A172 (cell line): ENCODE data around the gene GRID1. TPM values are rescaled to one million over a fixed set of nuclear protein-coding genes. Genes with fewer than 3 reads are reported as not detected.
"Not testable (repeated sequence)": the region's sequence is repeated elsewhere in the genome, so short reads cannot be mapped to it uniquely, and the experiment has no call there.

Experiments used
- DNase-seq: peaks from one replicate; pipeline ENCODE4 v3.0.0-alpha.2; 2015; ENCODE audit warnings: low spot score
- total RNA-seq: library from RNA; depleted of rRNA; stranded (reverse); fragments of >200 nt; shearing (Covaris generic); gene quantifications from 2 replicates; pipeline ENCODE4 v1.2.3, GENCODE V29; 2014

GRID1 gene
- total RNA-seq, 1 experiment from 2014 or later: 4.9 TPM

DNA sequence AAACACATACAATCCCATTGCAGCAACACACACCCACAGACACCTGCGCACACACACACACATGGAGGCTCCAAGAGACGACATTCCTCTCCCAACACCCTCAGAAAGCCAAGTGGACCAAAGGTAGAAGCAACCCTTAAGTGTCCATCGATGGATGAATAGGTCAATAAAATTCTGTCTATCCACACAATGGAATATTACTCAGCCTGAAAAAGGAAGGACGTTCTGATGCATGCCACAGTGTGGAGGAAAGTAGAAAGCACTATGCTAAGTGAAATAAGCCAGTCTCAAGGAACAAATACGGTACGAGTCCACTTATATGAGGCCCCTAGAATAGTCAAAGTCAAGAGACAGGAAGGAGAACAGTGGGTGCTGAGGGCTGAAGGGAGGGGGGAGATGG is 174.4 kb downstream of the GRID1 start:
- DNase-seq: no peak

DNA sequence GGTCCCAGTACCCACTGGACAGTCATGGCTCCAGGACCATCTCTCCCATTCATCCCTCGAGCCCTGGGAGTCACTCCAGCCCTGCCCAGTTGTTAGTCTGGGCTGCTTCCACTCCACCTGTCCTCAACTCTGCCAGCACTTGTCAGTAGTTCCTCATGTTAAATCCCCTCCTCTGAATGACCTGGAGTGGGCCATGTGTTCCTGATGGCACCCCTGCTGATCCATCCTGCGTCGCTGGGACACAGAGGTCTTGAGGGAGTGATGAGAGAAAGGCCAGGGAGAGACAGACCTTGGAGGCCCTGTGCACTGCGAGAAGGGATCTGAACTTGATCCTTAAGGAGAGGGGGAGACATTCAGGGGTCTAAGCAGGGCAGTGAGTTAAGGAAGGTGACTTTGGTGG is 174.9 kb downstream of the GRID1 start:
- DNase-seq: no peak

DNA sequence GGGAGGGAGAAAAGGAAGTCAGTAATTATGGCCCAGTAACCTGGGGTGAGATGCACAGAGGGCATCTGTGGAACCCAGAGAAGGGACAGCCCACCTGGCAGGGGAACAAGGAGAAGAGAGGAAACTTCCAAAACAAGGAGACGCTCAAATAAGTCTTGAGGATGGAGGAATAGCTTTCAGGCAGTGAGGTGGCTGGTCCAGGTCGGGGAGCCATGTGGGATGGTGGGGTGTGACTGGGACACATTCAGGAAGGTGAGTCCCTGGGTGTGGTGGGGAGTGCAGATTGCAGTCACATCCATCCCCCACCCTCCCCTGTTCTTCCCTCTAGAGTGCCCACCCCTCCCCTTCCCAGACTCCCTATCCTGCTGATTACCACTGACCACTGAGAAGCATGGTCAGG is 175.4 kb downstream of the GRID1 start:
- no peak for DNase-seq

DNA sequence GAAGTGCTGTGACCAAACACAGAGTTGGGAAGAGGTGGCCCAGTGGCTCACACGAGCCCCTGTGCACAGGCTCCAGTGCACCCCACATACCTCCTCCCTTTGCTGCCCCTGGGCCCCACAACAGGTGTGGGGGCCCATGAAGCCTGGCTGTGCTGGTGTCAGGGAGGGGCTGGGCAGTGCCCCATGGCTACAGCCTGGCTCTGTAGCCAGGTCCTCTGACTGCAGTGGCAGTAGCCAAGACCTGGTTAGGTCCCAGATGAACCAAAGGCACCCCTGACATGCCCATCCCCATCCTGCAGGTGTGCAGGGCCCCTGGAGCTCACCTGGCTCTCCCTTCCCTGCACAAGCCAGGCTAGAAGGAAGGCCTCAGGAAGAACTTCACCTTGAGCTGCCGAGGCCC is 176.3 kb downstream of the GRID1 start:
- no peak for DNase-seq

DNA sequence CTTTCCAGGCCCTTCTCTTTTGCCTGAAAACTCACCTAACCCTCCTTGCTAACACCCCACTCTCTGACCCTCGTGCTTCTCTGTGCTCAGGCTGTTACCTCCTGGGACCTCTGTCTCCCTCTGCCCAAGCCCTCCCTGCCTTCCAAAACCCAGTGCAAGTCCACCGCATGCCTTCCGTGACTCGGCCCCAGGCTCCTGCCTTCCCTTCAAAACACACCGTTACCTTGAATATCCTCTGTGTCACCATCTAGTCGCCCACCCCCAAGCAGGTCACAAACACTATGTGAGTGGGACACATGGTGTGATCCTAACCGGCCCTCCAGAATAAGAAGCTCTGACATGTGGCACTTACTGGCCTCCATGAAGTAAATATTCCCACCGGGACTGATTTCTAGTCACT is 176.7 kb downstream of the GRID1 start:
- DNase-seq: no peak

DNA sequence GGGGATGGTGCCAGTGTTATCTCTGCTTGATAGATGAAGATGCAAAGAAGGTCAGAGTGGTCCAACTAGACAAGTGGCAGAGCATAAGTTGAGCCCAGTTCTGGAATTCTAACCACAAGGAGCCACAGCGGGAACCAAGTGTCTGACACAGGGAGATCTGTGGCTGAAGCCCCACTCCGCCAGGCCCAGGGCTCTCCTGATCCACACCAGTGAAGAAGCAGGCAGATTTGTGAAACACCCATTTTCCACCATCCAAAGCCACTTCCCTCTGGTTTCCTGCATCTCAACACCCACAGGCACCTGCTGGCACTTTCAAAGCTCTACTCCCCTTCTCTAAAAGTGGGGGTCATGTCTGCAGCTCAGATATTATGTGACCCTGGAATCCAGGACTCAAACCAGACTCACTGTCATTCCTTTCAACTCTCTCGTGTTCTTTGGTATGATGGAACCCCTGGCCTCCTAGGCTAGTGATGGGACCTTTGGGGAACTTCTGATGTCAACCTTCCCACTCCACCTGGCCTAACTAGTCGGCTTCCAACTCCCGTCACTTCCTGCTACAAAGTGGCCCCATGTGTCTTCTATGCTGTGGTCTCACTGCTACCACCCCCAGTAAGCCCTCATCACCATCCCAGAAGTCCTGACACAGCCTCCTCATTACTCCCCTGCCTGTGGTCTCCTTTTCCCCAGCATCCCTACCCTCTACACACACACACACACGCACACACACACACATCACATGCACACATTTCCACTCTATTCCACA is 177.6 kb downstream of the GRID1 start:
- no peak for DNase-seq

DNA sequence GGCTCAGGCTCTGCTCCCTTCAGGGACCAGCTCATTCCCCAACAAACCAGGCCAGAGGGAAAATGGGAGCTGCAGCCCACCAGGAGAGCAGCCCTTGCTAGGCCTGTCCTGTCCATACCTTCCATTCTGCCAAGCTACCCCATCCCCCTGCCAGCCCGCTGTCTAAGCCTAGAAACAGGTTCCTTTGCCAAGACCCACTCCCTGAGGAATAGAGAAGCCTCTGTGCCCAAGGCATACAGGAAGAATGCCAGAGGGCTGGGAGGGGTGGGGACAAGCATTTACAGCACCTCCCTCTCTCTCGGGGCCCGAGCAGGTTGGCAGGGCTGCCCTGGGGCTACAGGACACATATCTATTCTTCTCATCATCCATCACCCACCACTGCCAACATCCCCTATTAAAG is 178.3 kb downstream of the GRID1 start:
- DNase-seq: no peak

DNA sequence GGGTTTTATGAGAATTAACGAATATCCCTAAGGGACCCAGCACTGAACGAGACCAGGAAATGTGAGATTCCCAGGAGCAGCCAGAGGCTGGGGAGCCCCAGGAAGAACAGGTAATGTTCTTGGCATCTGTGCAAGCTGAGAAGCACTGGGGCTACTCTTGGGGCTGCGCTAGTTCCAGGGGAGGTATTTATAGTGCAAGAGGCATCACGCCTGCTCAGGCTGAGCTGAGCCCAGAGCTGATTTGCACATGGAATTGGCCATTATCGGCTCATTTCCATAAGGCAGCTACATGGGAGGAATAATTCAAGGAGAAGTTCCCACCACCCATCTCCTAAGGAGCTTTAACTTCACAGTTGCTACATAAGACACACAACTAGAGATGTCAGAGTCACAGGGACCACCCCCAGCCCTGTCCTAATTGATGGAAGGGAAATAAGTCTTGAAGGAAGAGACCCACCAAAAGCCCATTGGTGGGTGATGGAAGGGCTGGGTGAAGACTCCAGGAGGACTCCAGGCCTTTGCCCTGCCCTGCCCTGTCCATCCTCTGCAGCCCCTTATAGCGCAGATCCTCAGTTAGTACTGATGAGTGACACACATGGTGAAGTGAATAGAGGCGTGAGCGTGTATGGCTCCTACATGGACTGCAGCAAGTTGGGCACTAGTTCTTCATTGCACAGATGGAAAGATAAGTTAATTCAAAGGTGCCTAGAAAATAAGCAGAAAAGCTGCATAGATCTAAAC is 178.9 kb downstream of the GRID1 start:
- no peak for DNase-seq

DNA sequence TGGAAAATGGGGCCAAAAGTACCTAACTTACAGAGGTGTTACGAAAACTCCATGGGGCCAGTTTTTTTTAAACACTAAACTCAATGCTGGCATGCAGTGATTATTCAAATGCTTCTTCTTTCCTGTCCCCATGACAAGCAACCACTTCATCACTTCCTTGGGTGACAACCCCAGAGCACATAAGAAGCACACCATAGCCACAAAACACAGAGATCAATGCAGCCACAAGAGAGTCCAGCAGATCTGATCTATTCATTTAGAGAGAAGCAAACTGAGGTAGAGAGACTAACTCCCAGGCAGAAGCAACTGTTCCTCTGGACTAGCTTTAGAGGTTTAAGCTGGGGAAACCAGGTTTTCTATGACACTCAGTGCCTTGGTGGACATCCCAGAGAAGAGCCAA is 180.0 kb downstream of the GRID1 start:
- DNase-seq: no peak

DNA sequence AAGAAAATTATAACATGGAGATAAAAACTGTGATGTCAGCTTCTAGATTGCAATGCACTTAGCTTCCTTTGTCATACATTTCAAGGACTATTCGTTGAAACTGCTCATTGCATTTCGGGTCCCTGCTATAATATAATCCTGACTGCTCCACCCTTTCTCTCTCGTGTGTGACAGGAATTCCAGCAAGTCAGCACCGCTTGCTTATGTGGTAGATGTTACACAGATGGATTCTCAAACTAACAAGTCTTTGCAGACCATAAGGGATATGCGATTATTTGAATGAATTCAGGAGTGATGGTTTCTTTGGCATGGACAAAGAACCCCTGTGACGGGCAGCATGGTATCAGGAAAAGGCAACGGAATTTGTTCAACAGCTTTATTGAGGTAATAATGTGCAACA is 184.0 kb downstream of the GRID1 start:
- no peak for DNase-seq

DNA sequence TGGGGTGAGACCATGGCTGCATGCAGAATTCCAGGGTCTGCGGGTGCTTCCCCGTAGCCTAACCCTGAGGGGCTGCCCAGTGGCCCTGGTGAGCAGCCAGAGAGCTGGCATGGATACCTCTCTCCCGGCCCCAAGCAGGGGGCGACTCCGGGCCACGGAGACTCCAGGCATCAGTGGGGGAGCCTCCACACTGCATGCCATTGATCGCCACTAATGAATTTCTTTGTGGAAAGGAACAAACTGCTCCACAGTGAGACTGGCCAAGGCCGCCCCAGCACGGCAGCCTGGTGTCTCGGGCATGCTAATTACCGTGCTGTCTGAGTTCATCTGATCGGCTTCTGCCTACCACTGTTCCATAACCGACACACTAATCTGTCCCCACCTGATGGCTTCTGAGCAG is 184.4 kb downstream of the GRID1 start:
- DNase-seq: no peak

DNA sequence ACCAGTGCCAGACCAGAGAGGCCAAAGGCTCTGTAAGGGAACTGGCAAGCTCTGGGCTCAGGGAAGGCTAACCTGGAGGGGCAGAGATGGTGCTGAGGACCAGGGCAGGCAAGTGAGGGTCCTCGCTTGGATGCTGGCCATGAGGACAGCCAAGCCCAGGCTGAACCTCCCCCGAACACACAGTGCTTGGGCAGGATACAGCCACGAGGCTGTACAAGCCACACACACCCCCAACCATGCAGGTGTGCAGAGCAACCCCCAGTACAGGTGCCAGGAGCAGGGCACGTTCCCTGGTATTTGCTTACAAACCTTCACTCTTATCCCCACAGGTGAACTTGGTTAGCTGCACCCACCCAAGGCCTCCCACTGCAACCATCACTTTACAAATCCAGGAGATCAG is 185.7 kb downstream of the GRID1 start:
- no peak for DNase-seq

DNA sequence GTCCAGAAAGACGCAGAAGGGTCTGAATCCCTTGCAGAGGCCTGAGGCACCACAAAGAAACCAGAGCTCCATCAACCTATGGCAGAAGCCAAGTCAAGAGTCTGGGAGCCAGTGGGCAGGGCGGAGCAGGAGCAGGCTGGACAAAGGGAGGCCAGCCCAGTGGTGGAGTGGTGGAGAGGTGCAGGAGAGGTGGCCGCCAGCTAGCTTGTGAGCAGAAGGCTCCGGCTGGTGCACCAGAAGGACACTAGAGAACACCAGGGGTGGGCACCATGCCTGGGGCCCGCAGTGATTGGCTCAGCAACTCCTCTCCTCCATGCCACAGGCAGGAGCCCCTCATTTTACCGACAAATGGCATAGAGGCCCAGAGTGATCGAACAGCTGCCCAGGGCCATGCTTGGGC is 186.6 kb downstream of the GRID1 start:
- no peak for DNase-seq

DNA sequence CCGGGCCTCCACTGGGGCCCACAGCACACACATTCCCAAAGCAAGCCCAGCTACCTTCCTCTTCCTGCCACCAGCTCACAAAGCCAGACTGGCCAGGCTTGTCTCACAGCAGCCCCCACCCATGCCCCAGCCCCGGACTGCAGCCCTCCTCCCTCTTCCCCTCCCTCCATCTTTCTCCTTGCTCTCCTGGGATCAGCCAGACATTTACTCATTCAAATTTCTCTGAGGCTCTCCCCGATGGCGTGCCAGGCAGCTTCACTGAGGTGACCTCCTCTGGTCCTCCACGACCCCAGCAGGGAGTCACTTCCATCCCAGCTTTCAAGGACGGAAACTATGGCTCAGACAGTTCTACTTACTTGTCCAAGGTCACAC is 187.5 kb downstream of the GRID1 start:
- no peak for DNase-seq

DNA sequence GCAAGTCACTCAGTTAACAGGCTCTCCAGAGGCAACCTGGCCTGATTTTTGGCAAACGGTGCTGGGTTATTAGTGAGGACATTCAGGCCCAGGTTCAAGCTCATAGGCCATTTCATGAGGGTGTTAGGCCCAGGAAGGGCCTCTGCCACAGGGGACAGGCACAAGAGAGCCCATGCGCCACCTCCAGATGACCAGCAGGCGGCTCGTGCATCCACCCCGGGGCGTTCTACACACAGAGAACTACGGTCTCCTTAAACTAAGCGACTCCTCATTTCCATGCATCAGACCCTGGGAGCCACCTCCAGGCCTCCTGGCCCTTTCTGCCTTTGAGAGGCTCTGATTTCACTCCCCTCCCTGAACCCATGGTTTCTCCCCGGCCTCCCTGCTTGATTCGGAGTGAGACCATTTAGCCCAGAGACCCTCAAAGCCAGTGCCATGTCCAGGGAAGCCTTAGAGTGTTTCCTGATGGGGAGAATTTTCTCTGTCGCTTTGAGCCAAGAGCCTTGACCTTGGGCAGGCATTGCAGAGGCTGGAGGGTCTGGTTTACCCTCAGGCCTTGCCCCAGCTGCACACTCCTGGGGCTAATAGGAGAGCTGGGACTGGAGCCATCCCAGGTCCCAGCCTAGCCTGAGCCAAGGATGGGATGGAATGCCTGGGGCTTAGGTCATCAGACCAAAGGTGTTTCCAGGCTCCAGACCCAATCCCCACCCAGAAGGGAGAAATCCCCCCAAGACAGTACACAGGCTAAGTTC is 188.0 kb downstream of the GRID1 start:
- DNase-seq: peak; percentile 26

DNA sequence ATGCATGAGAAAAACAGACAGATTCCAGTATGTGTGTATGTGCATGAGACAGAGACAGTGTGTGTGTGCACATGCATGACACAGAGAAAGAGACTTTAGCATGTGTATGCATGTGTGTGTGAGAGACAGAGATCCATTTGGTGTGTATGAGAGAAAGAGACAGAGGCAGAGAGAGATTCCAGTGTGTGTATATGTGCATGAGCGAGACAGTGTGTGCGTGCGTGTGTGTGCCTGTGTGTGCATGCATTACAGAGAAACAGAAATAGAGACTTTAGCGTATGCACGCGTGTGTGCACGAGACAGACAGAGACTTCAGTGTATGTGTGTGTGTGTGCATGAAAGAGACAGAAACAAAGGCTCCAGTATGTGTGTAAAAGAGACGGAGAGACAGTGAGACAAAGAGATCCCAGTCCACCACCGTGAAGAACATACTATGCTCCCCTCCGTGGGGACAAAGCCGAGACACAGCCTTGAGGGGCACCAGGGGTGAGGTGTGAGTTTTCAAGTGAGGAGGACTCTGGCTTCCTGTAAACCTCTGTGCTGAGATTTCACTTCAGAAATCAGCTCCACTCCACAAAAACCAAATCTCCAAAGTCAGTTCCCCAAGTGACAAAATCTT is 188.9 kb downstream of the GRID1 start:
- DNase-seq: no peak

DNA sequence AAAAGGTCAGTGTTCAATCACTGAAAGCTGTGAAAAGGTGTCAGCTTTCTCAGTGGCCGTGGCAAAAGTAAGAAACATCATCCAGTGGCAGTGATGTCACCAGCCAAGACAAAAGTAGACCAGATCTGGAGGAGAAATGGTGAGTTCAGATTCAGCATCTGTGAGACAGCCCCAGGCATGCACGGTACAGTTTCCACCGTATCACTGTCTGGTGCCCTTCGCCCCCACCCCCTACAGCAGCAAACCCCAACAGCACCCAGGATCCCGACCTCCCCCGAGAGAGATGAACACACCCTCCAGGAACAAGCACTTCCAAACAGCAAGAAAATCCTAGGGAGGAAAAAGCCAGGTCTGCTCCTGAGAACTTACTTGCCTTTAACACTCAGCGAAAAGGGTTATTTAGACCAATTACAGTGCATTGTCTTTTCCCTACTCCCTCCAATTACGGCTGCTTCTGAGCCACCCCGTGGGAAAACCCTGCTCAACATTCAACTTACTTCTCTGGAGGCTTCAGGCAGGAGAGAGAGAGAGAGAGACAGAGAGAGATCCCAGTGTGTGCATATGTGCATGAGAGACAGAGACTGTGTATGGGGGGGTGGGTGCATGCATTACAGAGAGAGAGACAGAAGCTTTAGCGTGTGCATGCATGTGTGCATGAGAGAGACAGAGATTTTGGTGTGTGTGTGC is 189.6 kb downstream of the GRID1 start:
- no peak for DNase-seq

DNA sequence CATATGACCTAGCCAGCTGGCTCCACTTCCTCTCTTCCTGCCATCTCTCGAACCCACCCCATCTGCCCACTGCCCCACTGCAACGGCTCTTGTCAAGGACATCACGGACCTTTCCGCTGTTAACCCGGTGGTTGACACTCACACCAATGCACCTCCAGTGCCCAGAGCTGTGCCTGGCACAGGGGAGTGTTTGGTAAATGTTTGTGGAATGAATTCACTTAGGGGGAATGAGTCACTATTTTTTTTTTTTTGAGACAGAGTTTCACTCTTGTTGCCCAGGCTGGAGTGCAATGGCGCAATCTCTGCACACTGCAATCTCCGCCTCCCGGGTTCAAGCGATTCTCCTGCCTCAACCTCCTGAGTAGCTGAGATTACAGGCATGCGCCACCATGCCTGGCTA is 191.1 kb downstream of the GRID1 start:
- not testable (repeated sequence) for DNase-seq

DNA sequence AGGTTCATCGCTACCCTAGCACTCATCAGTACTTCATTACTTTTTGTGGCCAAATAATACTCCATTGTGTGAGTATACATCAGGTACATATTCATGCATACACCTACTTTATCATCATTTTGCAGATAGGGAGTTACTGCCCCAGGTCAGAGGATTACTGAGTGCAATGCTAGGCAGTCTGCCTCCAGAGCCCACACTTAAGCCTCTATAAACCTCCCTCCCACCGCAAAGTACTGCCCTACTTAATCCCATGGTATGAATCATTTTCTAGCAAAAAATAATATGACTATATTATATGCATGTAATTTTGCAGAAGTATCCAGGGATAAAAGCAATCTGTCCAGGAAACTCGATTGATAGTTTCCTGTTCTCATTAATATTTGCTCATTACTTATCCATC is 194.3 kb downstream of the GRID1 start:
- DNase-seq: no peak

DNA sequence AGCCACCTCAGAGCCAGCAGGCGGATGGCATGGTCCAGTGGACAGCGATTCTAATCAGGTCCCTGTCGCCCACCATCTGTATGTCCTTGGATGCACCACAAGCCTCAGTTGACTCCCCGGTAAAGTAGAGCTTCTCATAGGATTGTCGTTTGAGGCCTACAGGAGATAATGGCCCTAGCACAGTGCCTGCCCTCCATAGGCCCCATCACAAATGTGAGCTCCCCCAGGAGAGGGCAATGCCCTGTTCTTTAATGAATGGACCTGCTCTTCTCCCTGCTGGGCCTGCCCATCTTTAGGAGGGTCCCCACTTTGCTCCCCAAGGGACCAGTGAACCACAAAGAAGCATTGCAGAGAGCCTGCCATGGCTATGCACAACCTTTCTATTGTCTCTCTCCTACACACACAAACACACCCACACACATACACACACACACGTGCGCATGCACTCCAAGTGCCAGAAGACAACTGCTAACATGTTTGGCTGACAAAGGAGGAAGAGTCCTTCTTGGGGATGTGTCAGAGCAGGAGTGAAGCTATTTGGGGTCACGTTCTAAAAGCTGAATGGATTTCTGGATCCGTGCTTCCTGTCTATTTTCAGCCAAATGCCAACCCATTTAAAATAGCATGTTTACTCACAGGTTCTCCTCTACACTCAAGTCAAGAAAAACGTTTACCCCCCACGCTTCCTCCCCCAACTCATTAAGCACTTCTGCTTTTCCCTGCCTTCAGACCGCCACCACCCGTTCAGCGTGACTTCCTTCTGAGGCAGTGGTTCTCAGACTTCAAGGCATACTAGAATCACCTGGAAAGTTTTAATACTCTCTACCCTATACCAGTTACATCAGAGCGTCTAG is 196.1 kb downstream of the GRID1 start:
- DNase-seq: no peak
